ENCODE data around the gene ATP13A3. TPM values are rescaled to one million over a fixed set of nuclear protein-coding genes. Genes with fewer than 3 reads are reported as not detected.
"Not testable (repeated sequence)": the region's sequence is repeated elsewhere in the genome, so short reads cannot be mapped to it uniquely, and the experiment has no call there.

The ATP13A3 gene
- total and polyA plus RNA-seq, 11 donors = 26.6 to 237 (median 105) TPM

GRCh38 chr3:194520201-194520600 is 33.4 kb upstream of the ATP13A3 start:
- DNase-seq; H3K9me3 ChIP-seq; H3K4me3 ChIP-seq; H3K36me3 ChIP-seq; H3K27ac ChIP-seq; intact Hi-C loops (cut with DNase I); ATAC-seq; H3K27me3 ChIP-seq: not testable (repeated sequence)
- 70 to 97% (median 83%) methylated on average over 5 of the region's 5 CpGs for WGBS, 4 donors
- peaks cover 0 to 26% (median 5%) of the 10 kb centered on the region in 12 donors for H3K4me1 ChIP-seq
- peak in 2 of 12 donors; percentile 5 to 21 for TF ChIP-seq CTCF (IDR thresholded peaks at IDR 0.05)

DNA sequence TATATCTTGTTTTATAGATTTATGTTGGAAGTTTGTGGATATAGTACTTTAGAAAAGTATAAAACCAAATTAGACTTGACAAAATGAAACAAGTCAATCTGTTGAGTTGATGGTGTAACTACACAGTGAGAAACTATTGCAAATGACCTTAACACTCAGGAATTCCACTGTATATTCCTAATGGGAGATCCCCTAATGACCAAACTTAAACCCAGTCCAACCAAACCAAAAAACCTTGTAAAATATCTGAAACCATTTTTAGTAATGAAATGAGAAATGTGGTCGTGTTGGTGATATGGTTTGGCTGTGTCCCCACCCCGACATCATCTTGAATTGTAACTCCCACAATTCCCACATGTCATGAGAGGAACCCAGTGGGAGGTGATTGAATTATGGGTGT is 31.9 kb upstream of the ATP13A3 start:
- Histone ChIP-seq H3K27ac (no peak overlapping the region), H3K4me1 (peaks cover 0 to 26% (median 5%) of the 10 kb centered on the region in 12 donors), H3K4me3 (no peak overlapping the region), H3K36me3 (no peaks in the 10 kb centered on the region), H3K9me3 (no peaks in the 10 kb centered on the region), H3K27me3 (no peaks in the 10 kb centered on the region)
- no peak for ATAC-seq
- no peak for DNase-seq
- intact Hi-C loops (cut with DNase I) = no loop called here
- WGBS, 4 donors = 58 to 78% (median 72%) methylated on average over 2 of the region's 2 CpGs
- TF ChIP-seq POLR2A (IDR thresholded peaks at IDR 0.05) (no peak), CTCF (IDR thresholded peaks at IDR 0.05) (no peak)

DNA sequence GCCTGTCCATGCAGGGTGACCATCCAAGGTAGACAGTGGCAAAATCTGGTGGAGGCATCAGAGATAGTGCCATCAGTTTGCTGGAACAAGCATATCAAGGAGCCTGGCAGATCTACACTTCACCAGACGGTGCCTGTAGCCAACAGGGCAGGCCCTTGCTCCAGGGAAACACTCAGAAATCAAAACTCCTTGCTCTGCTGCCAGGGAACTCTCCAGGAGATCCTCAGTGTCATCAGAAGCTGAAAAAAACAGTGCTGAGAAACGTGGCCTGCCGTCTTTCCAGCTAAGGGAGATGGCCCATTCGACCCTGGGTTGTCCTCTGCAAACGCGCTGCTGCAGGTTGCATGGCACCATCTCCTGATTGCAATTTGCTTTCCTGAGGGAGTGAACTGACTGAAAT is 30.5 kb upstream of the ATP13A3 start:
- TF ChIP-seq POLR2A (IDR thresholded peaks at IDR 0.05) = no peak
- TF ChIP-seq CTCF (IDR thresholded peaks at IDR 0.05) = no peak
- H3K36me3 ChIP-seq = no peaks in the 10 kb centered on the region
- intact Hi-C loops (cut with DNase I) = no loop called here
- H3K4me3 ChIP-seq = no peak overlapping the region
- no peaks in the 10 kb centered on the region for H3K27me3 ChIP-seq
- H3K4me1 ChIP-seq = peaks cover 0 to 19% (median 4%) of the 10 kb centered on the region in 12 donors
- WGBS, 4 donors = 59 to 71% (median 66%) methylated on average over 6 of the region's 6 CpGs
- no peak for ATAC-seq
- H3K9me3 ChIP-seq = no peaks in the 10 kb centered on the region
- no peak for DNase-seq
- no peak overlapping the region for H3K27ac ChIP-seq

GRCh38 chr3:194514626-194515025 is 27.8 kb upstream of the ATP13A3 start:
- Histone ChIP-seq H3K27ac (no peak overlapping the region), H3K27me3 (no peaks in the 10 kb centered on the region), H3K36me3 (no peaks in the 10 kb centered on the region), H3K4me3 (no peak overlapping the region), H3K4me1 (no peaks in the 10 kb centered on the region), H3K9me3 (no peaks in the 10 kb centered on the region)
- TF ChIP-seq CTCF (IDR thresholded peaks at IDR 0.05) = no peak
- TF ChIP-seq POLR2A (IDR thresholded peaks at IDR 0.05) = no peak
- WGBS, 4 donors = 35 to 76% (median 62%) methylated on average over 4 of the region's 4 CpGs
- no peak for ATAC-seq
- DNase-seq = no peak
- intact Hi-C loops (cut with DNase I) = no loop called here

Data from heart left ventricle (tissue), 16 donors.